Measurements from ENCODE around the gene BRCC3.

BRCC3 gene

GRCh38 chrX:155070663-155070974, 689 bp upstream of the BRCC3 start:
- H3K9me3 ChIP-seq (ENCODE audit: insufficient read depth, low read depth, low read length) = no peaks in the 10 kb centered on the region
- H2AFZ ChIP-seq (ENCODE audit: insufficient read depth, low read length, poor library complexity) = no peak overlapping the region
- H3K4me3 ChIP-seq (ENCODE audit: low read depth, low read length) = peak overlapping the region; percentile 71
- no peak overlapping the region for H3K4ac ChIP-seq (ENCODE audit: low read depth, low read length)
- H3K36me3 ChIP-seq (ENCODE audit: control insufficient read depth in 1 of 2, insufficient read depth in 2 of 2, low read length in 2 of 2) = no peaks in the 10 kb centered on the region
- H3K79me1 ChIP-seq (ENCODE audit: low read length) = peaks cover 8% of the 10 kb centered on the region
- H3K4me2 ChIP-seq (ENCODE audit: low read length) = peak overlapping the region; percentile 74
- H3K9ac ChIP-seq (ENCODE audit: low read length) = peak overlapping the region; percentile 66
- H3K18ac ChIP-seq (ENCODE audit: low read length) = no peak overlapping the region
- no peak overlapping the region for H2AK5ac ChIP-seq (ENCODE audit: low read length)
- no peaks in the 10 kb centered on the region for H3K27me3 ChIP-seq (ENCODE audit: insufficient read depth, low read length)
- peak overlapping the region; percentile 62 for H4K91ac ChIP-seq (ENCODE audit: low read depth, low read length)
- peak overlapping the region; percentile 89 for H2BK5ac ChIP-seq (ENCODE audit: low read depth, low read length, poor library complexity)
- peaks cover 3 to 5% of the 10 kb centered on the region in 2 experiments for H3K4me1 ChIP-seq (ENCODE audit: control insufficient read depth in 1 of 2, insufficient read depth in 2 of 2, low read length in 2 of 2)
- H3K27ac ChIP-seq (ENCODE audit: low read depth, low read length) = peak overlapping the region; percentile 76
- no peak overlapping the region for H2BK120ac ChIP-seq (ENCODE audit: insufficient read depth, low read length, poor library complexity)
- WGBS (ENCODE audit: extremely low coverage, insufficient coverage, insufficient read length) = no CpG with 5 or more reads among the region's 16 CpGs
- DNase-seq = no peak
- H4K8ac ChIP-seq (ENCODE audit: low read depth, low read length) = no peak overlapping the region
- H3K23ac ChIP-seq (ENCODE audit: low read length) = no peak overlapping the region
- peak overlapping the region; percentile 80 for H4K12ac ChIP-seq (ENCODE audit: low read depth, low read length)
- H3K14ac ChIP-seq (ENCODE audit: low read length) = peak overlapping the region; percentile 40
- H2BK12ac ChIP-seq (ENCODE audit: low read length) = no peak overlapping the region
- peaks cover 3% of the 10 kb centered on the region for H3K79me2 ChIP-seq (ENCODE audit: control insufficient read depth, insufficient read depth, low read length, poor library complexity)

DNA sequence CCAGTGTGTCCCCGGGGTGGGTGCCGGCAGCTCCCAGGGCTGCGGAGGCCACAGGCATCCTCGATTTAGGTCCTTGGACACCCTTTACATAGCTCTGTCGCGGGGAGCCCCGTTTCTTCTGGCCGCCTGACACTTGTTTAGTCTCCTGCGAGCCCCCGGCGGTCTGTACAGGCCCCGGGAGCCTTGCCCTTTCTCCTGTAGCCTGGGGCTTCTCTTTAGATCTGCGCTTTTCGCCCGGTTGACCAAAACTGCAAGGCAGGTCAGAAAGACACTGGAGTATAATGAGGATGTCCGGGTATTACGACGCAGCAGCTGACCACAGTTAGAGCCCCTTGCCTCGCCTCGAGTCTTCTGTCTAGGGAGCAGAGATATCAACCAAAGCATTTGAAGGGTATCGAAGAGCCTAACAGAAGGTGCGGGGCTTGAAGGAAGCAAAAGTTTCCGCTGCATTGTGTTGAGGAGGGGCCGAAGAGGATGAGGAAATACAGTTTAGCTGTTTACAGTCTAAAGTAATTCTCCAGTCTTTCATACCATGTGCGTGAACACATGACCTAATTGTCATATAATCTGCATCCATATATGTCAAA, 479 bp downstream of the BRCC3 start:
- no peak overlapping the region for H2BK5ac ChIP-seq (ENCODE audit: low read depth, low read length, poor library complexity)
- H2BK12ac ChIP-seq (ENCODE audit: low read length) = no peak overlapping the region
- peak overlapping the region; percentile 58 for H3K4ac ChIP-seq (ENCODE audit: low read depth, low read length)
- peaks cover 8% of the 10 kb centered on the region for H3K79me1 ChIP-seq (ENCODE audit: low read length)
- peak overlapping the region; percentile 71 for H3K4me2 ChIP-seq (ENCODE audit: low read length)
- no peak overlapping the region for H3K14ac ChIP-seq (ENCODE audit: low read length)
- no peak overlapping the region for H2AK5ac ChIP-seq (ENCODE audit: low read length)
- peaks cover 2% of the 10 kb centered on the region in 2 experiments for H3K36me3 ChIP-seq (ENCODE audit: control insufficient read depth in 1 of 2, insufficient read depth in 2 of 2, low read length in 2 of 2)
- peak overlapping the region; percentile 11 for H2BK120ac ChIP-seq (ENCODE audit: insufficient read depth, low read length, poor library complexity)
- DNase-seq = peak; percentile 6 to 33
- peak overlapping the region; percentile 84 for H3K9ac ChIP-seq (ENCODE audit: low read length)
- peaks cover 3% of the 10 kb centered on the region for H3K79me2 ChIP-seq (ENCODE audit: control insufficient read depth, insufficient read depth, low read length, poor library complexity)
- no peak overlapping the region for H4K12ac ChIP-seq (ENCODE audit: low read depth, low read length)
- H3K27me3 ChIP-seq (ENCODE audit: insufficient read depth, low read length) = no peaks in the 10 kb centered on the region
- H3K27ac ChIP-seq (ENCODE audit: low read depth, low read length) = peak overlapping the region; percentile 20
- peak overlapping the region; percentile 87 for H4K8ac ChIP-seq (ENCODE audit: low read depth, low read length)
- H3K4me3 ChIP-seq (ENCODE audit: low read depth, low read length) = peak overlapping the region; percentile 91
- no peak overlapping the region for H3K23ac ChIP-seq (ENCODE audit: low read length)
- peak overlapping the region; percentile 52 for H3K18ac ChIP-seq (ENCODE audit: low read length)
- H3K9me3 ChIP-seq (ENCODE audit: insufficient read depth, low read depth, low read length) = no peaks in the 10 kb centered on the region
- H3K4me1 ChIP-seq (ENCODE audit: control insufficient read depth in 1 of 2, insufficient read depth in 2 of 2, low read length in 2 of 2) = peaks cover 2 to 3% of the 10 kb centered on the region in 2 experiments
- H2AFZ ChIP-seq (ENCODE audit: insufficient read depth, low read length, poor library complexity) = peak overlapping the region; percentile 71
- no CpG with 5 or more reads among the region's 25 CpGs for WGBS (ENCODE audit: extremely low coverage, insufficient coverage, insufficient read length)
- peak overlapping the region; percentile 63 for H4K91ac ChIP-seq (ENCODE audit: low read depth, low read length)

GRCh38 chrX:155086202-155086840, 15.0 kb downstream of the BRCC3 start:
- H3K79me2 ChIP-seq (ENCODE audit: control insufficient read depth, insufficient read depth, low read length, poor library complexity) = no peaks in the 10 kb centered on the region
- no peak overlapping the region for H3K23ac ChIP-seq (ENCODE audit: low read length)
- H3K9me3 ChIP-seq (ENCODE audit: insufficient read depth, low read depth, low read length) = no peaks in the 10 kb centered on the region
- H3K18ac ChIP-seq (ENCODE audit: low read length) = no peak overlapping the region
- peak in 1 of 2 donors; percentile 64 for DNase-seq
- H2AK5ac ChIP-seq (ENCODE audit: low read length) = no peak overlapping the region
- H2BK5ac ChIP-seq (ENCODE audit: low read depth, low read length, poor library complexity) = no peak overlapping the region
- no peak overlapping the region for H3K4me2 ChIP-seq (ENCODE audit: low read length)
- no peak overlapping the region for H4K12ac ChIP-seq (ENCODE audit: low read depth, low read length)
- no peak overlapping the region for H3K4me3 ChIP-seq (ENCODE audit: low read depth, low read length)
- H3K14ac ChIP-seq (ENCODE audit: low read length) = no peak overlapping the region
- no peak overlapping the region for H3K27ac ChIP-seq (ENCODE audit: low read depth, low read length)
- H4K91ac ChIP-seq (ENCODE audit: low read depth, low read length) = no peak overlapping the region
- H3K4ac ChIP-seq (ENCODE audit: low read depth, low read length) = no peak overlapping the region
- no peaks in the 10 kb centered on the region for H3K4me1 ChIP-seq (ENCODE audit: control insufficient read depth in 1 of 2, insufficient read depth in 2 of 2, low read length in 2 of 2)
- H3K27me3 ChIP-seq (ENCODE audit: insufficient read depth, low read length) = no peaks in the 10 kb centered on the region
- peaks cover 11% of the 10 kb centered on the region in 2 experiments for H3K36me3 ChIP-seq (ENCODE audit: control insufficient read depth in 1 of 2, insufficient read depth in 2 of 2, low read length in 2 of 2)
- H2AFZ ChIP-seq (ENCODE audit: insufficient read depth, low read length, poor library complexity) = no peak overlapping the region
- H2BK120ac ChIP-seq (ENCODE audit: insufficient read depth, low read length, poor library complexity) = no peak overlapping the region
- H3K79me1 ChIP-seq (ENCODE audit: low read length) = no peaks in the 10 kb centered on the region
- no peak overlapping the region for H3K9ac ChIP-seq (ENCODE audit: low read length)
- WGBS (ENCODE audit: extremely low coverage, insufficient coverage, insufficient read length) = no CpG with 5 or more reads among the region's 24 CpGs
- no peak overlapping the region for H4K8ac ChIP-seq (ENCODE audit: low read depth, low read length)
- no peak overlapping the region for H2BK12ac ChIP-seq (ENCODE audit: low read length)

DNA sequence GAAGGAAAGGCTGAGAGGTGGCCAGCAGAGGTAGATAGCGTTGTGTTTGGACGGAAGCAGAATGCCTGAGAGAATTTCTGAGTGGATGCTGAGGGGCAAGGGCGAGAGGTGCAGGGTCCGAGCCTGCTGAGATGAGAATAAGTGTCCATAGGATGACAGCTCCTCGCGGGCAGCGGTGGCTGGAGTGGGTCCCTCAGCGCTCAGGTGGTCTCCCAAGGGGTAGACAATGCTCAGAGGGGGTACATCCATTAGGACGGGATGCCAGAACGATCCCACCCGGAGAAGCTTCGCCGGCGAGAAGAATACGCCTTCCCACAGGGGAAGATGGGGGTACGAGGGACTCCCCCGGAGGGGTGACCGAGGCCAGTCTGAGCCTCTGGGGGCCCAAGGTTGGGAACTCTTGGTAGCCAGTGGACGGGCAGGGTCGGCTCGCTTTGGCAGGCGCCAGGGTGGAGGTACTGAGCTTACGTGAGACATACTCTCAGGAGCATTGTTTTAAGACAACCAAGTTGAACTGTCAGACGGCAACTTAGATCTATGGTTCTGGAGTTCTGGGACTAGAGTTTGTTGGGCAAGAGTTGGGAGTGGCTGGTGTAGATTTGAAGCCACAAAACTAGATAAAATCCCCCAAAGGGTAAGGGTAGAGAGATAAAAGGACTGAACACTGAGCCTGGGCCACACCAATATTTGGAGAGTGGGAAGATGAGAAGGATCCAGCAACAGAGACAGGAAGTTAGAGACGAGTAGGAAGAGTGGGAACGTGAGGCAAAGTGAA, 15.8 kb downstream of the BRCC3 start:
- no peak overlapping the region for H2BK12ac ChIP-seq (ENCODE audit: low read length)
- no peak overlapping the region for H4K12ac ChIP-seq (ENCODE audit: low read depth, low read length)
- no peak overlapping the region for H4K91ac ChIP-seq (ENCODE audit: low read depth, low read length)
- H3K27ac ChIP-seq (ENCODE audit: low read depth, low read length) = no peak overlapping the region
- no peak overlapping the region for H3K4ac ChIP-seq (ENCODE audit: low read depth, low read length)
- H4K8ac ChIP-seq (ENCODE audit: low read depth, low read length) = no peak overlapping the region
- no peak for DNase-seq
- H3K4me1 ChIP-seq (ENCODE audit: control insufficient read depth in 1 of 2, insufficient read depth in 2 of 2, low read length in 2 of 2) = no peaks in the 10 kb centered on the region
- no peaks in the 10 kb centered on the region for H3K79me2 ChIP-seq (ENCODE audit: control insufficient read depth, insufficient read depth, low read length, poor library complexity)
- no peak overlapping the region for H3K14ac ChIP-seq (ENCODE audit: low read length)
- H2AFZ ChIP-seq (ENCODE audit: insufficient read depth, low read length, poor library complexity) = no peak overlapping the region
- H3K79me1 ChIP-seq (ENCODE audit: low read length) = no peaks in the 10 kb centered on the region
- no peak overlapping the region for H2BK5ac ChIP-seq (ENCODE audit: low read depth, low read length, poor library complexity)
- no peaks in the 10 kb centered on the region for H3K27me3 ChIP-seq (ENCODE audit: insufficient read depth, low read length)
- H2BK120ac ChIP-seq (ENCODE audit: insufficient read depth, low read length, poor library complexity) = no peak overlapping the region
- WGBS (ENCODE audit: extremely low coverage, insufficient coverage, insufficient read length) = no CpG with 5 or more reads among the region's 26 CpGs
- no peak overlapping the region for H3K23ac ChIP-seq (ENCODE audit: low read length)
- no peak overlapping the region for H3K4me2 ChIP-seq (ENCODE audit: low read length)
- no peak overlapping the region for H3K4me3 ChIP-seq (ENCODE audit: low read depth, low read length)
- H2AK5ac ChIP-seq (ENCODE audit: low read length) = no peak overlapping the region
- H3K9ac ChIP-seq (ENCODE audit: low read length) = no peak overlapping the region
- peaks cover 11% of the 10 kb centered on the region in 2 experiments for H3K36me3 ChIP-seq (ENCODE audit: control insufficient read depth in 1 of 2, insufficient read depth in 2 of 2, low read length in 2 of 2)
- H3K18ac ChIP-seq (ENCODE audit: low read length) = no peak overlapping the region
- no peaks in the 10 kb centered on the region for H3K9me3 ChIP-seq (ENCODE audit: insufficient read depth, low read depth, low read length)
